A549 (cell line): ENCODE data around the gene SMYD1.

Source experiments
- CBX2 ChIP-seq: fragments of 200-600 bp; sonication (generic); IDR thresholded peaks from 2 replicates; pipeline ENCODE4 v1.6.1; 2016; ENCODE audit warnings: low read depth, mild to moderate bottlenecking, borderline replicate concordance
- CHD4 ChIP-seq: fragments of 200-600 bp; sonication (generic); IDR thresholded peaks from 2 replicates; pipeline ENCODE4 v1.6.1; 2016; ENCODE audit warnings: antibody characterized with exemption, mild to moderate bottlenecking, borderline replicate concordance
- KDM1A ChIP-seq: fragments of 200-600 bp; sonication (generic); IDR thresholded peaks from 2 replicates; pipeline ENCODE4 v1.6.1; 2016; ENCODE audit warnings: low read depth, mild to moderate bottlenecking
- MYC ChIP-seq: IDR thresholded peaks from 2 replicates; pipeline ENCODE4 v1.6.1; 2012; ENCODE audit warnings: mild to moderate bottlenecking, inconsistent platforms, low read length, improper control_type of control experiment, borderline replicate concordance
- POLR2A ChIP-seq: IDR thresholded peaks from 2 replicates; pipeline ENCODE4 v1.6.1; 2012; ENCODE audit warnings: mild to moderate bottlenecking, low read length
- RAD21 ChIP-seq, 2 experiments: fragments of >200 bp in 1 of 2; sonication (Bioruptor Twin) in 1 of 2; formaldehyde crosslinking in 1 of 2; IDR thresholded peaks in 1 of 2; conservative IDR thresholded peaks in 1 of 2; 2 replicates in 1 of 2; 3 replicates in 1 of 2; pipeline ENCODE4 v1.6.1; 2012 to 2018; ENCODE audit warnings: inconsistent platforms in 1 of 2
- RNF2 ChIP-seq: fragments of 200-600 bp; sonication (generic); IDR thresholded peaks from 2 replicates; pipeline ENCODE4 v1.6.1; 2016; ENCODE audit warnings: low read depth, mild to moderate bottlenecking, antibody characterized with exemption, moderate library complexity, borderline replicate concordance
- TP53 ChIP-seq: fragments of 250-450 bp; sonication (Bioruptor Pico); IDR thresholded peaks from 2 replicates; pipeline ENCODE4 v1.5.0; 2021; ENCODE audit warnings: mild to moderate bottlenecking, moderate library complexity
- TF ChIP-seq, protein P1 (sequence below): fragments of >200 bp; sonication (Bioruptor Twin); formaldehyde crosslinking; IDR thresholded peaks from 3 replicates; pipeline ENCODE4 v1.5.1; 2016
- TF ChIP-seq, protein P2 (sequence below): IDR thresholded peaks from 2 replicates; pipeline ENCODE4 v1.6.1; 2012

DNA sequence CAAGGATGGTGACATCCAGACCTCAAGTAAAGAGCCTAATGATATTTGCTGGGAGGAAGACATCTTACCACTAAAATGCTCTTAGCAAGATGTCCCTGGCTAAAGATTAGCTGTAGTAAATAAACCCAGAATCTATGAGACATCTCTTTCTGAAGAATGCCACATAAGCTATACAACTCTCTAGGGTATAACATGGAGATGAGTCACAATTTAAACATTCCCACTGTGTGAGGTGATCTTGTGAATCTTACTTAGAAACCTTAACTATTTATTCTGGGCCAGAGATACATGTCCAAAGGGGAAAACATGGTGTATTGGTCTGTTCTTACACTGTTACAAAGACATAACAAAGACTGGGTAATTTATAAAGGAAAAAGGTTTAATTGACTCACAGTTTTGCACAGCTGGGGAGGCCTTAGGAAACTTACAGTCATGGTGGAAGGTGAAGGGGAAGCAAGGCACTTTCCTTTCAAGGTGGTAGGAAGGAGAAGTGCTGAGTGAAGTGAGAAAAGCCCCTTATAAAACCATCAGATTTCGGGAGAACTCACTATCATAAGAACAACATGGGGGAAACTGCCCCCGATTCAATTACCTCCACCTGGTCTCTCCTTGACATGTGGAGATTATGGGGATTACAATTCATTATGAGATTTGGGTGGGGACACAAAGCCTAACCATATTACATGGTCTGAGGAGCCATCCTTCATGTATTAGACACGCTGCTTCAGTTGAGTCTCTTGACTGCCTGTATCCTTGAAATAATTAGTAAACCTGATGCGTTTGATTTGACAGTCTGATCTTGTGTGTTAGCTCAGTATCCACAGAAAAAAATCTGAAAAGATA lies 29.1 kb upstream of the SMYD1 start:
- no peak for TF ChIP-seq TP53 (CRISPR knock-in tag)
- TF ChIP-seq CBX2, result no peak
- TF ChIP-seq, protein P1, sequence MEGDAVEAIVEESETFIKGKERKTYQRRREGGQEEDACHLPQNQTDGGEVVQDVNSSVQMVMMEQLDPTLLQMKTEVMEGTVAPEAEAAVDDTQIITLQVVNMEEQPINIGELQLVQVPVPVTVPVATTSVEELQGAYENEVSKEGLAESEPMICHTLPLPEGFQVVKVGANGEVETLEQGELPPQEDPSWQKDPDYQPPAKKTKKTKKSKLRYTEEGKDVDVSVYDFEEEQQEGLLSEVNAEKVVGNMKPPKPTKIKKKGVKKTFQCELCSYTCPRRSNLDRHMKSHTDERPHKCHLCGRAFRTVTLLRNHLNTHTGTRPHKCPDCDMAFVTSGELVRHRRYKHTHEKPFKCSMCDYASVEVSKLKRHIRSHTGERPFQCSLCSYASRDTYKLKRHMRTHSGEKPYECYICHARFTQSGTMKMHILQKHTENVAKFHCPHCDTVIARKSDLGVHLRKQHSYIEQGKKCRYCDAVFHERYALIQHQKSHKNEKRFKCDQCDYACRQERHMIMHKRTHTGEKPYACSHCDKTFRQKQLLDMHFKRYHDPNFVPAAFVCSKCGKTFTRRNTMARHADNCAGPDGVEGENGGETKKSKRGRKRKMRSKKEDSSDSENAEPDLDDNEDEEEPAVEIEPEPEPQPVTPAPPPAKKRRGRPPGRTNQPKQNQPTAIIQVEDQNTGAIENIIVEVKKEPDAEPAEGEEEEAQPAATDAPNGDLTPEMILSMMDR, result no peak
- TF ChIP-seq MYC, result no peak
- TF ChIP-seq KDM1A, result no peak
- TF ChIP-seq CHD4, result no peak
- TF ChIP-seq POLR2A, result no peak
- TF ChIP-seq RNF2, result no peak
- TF ChIP-seq, protein P2, sequence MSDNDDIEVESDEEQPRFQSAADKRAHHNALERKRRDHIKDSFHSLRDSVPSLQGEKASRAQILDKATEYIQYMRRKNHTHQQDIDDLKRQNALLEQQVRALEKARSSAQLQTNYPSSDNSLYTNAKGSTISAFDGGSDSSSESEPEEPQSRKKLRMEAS, result peak; percentile 57; the same call in 1 of the 2 replicates
- TF ChIP-seq RAD21 (conservative IDR thresholded peaks at IDR 0.05 in 1 of 2, IDR thresholded peaks at IDR 0.05 in 1 of 2), result no peak; a peak in 1 of 5 replicates
